IPS DF 19.7 (cell line): ENCODE measurements around the gene IQSEC1.

ENCODE experiments used
- DNase-seq: peaks from one replicate; pipeline ENCODE4 v3.0.0-alpha.2; 2013; ENCODE audit warnings: low read depth, low spot score

IQSEC1 gene

DNA sequence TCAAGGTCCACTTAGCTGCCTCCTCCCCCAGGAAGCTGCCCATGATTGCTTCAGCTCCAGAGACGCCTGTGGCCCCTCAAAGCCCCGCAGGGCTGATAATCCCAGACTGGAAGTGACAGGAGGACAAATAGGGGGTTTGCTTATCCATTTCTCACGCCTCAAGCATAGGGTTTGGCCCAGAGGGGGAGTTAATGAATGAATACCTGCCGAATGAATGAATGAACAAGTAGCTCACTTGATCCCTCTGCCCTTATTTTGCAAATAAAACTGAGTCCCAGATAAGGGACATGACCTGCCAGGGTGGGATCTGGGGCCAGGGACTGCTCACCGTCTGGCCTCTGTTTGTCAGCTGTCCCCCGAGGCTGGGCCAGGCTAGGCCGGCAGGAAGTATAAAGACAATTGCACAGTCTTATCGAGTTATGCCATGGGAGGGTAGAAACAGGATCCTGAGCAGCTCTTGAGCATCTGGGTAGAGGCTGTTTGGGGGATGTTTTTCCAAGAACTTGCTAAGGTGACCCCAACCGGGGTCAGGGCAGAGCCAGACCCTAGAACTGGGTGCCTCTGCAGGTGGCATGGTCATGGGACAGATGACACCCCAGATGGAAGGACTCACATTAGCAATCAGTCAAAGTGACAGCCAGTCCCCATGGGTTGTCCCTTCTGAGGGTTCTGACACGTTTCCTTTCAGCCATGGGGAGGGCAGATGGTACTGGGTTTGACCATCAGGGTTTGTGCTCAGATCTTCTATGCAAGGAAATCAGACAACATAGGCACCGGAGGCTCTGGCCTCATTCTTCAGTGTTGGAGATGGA lies 45.0 kb downstream of the IQSEC1 start:
- no peak for DNase-seq

DNA sequence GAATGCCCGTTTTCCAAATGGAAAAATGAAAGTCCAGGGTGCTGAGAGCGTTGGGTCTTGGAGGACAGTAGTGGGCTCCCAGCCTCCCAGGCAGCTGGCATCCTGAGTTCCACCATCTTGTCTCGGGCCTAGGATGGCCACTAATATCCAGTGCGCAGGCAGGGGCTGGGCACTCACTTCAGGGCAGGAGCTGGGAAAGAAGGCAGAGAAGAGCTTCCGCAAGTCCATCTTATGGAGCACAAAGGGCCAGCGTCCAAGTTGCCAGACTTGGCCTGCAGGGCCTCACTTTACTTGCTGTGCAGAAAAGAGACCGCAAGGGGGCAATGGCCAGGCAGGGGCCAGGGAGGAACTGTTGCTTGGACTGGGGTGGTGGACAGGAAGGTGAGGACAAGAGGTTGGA lies 46.1 kb downstream of the IQSEC1 start:
- DNase-seq: no peak

DNA sequence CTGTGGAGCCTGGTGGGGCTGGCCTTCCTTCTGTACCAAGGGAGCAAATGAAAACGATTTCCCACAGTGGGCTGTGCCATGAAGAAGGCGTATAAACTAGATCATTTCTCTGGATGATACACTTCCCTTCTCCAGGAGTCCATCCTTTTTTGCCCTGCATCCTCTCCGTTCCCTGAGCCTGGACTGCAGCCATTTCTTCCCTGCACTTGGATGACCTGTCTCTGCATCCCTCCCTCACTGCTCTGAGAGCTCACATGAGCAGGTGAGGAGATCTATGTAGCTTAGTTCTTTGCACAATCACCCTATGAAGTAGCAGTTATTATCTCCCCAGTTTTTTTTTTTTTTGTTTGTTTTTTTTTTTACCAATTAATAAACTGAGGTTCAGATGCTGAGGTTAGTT lies 46.7 kb downstream of the IQSEC1 start:
- no peak for DNase-seq

DNA sequence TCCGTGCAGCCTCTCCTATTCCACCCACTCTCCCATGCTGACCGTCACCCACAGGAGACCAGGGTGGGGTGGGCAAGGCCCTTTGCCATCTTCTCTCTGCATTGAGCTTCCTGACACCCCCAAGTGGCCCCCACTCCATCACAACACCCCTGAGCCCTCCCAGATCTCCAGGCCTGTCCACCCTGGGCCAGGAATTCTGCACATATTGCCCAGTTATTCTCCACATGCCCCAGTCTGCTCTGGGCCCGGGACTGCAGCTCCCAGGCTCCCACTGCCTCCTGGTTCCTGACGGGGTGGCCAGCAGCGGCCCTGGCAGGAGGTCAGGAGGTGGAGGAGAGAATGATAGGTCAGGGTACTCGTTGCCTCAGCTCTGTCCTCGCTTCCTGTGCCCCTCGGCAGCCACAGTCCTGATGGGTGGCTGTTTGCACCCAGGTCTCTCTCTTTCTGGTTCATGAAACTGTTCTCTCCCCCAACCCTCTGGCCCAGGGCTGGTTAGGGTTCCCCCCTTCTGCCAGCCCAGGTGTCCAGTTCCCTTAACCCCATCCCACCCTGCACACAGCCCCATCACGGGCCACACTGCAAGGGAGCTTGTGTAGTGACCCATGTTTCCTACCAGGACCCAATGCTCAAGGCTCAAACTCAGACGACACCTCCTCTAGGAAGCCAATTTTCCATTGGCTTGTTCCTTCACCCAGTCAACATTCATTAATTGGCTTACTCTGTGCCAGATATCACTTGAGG lies 47.3 kb downstream of the IQSEC1 start:
- no peak for DNase-seq

DNA sequence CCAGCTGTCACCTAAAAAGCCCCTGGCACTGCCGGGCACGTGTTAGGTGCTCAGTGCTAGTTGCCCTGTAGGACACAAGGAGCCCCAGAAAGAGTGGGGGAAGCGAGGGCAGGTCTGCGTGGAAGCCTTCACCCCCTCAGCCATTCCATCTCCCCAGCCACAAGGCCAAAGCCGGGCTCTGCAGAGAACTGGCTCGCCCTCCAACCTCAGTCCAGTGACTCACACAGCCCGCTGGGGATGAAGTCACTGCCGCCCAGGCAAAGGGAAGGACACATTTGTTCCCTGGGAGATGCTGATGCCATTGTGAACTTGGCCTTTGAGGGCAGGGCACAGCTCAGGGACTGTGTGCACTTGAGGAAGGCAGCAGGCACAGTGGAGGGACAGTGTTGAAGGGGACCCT lies 48.1 kb downstream of the IQSEC1 start:
- no peak for DNase-seq

DNA sequence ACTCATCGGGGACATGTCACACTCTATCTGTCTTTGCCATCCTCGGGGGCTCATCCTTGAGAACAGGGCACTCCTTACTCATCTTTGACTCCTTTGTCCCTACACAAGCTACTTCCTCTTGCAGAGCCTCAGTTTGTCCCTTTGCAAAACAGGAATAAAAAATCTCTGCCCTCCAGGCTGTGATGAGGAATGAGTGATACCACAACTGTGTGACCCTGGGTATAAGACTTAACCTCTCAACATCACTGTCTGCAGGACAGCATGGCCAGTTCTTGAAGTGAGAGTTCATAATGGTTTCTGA lies 48.5 kb downstream of the IQSEC1 start:
- DNase-seq: no peak

DNA sequence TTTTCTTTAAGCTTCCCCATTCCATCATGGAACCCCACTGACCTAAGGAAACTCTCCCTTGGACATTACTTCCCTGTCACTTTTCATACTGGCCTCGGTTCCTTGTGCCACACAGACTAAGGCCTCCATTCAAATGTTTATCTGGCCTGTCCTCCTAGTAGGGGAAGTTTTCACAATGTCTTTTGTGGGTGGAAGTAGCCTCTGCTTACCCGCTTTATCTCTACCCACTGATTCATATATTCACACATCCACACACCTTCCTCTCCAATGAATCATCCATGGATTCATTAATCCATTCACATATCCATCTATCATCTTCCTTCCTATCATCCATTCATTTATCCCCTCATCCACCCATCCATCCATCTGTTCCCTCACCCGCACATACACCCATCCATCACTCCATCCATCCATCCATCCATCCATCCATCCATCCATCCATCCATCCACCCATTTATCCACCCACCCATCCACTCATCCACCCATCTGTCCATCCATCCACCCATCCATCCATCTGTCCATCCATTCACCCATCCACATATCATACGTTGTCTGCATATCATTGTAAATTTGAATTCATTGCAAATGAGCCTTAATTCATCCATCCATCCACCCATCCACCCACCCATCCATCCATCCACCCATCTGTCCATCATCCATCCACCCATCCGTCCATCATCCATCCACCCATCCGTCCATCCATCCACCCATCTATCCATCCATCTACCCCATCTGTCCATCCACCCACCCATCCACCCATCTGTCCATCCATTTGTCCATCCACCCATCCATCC lies 49.1 kb downstream of the IQSEC1 start:
- no peak for DNase-seq

DNA sequence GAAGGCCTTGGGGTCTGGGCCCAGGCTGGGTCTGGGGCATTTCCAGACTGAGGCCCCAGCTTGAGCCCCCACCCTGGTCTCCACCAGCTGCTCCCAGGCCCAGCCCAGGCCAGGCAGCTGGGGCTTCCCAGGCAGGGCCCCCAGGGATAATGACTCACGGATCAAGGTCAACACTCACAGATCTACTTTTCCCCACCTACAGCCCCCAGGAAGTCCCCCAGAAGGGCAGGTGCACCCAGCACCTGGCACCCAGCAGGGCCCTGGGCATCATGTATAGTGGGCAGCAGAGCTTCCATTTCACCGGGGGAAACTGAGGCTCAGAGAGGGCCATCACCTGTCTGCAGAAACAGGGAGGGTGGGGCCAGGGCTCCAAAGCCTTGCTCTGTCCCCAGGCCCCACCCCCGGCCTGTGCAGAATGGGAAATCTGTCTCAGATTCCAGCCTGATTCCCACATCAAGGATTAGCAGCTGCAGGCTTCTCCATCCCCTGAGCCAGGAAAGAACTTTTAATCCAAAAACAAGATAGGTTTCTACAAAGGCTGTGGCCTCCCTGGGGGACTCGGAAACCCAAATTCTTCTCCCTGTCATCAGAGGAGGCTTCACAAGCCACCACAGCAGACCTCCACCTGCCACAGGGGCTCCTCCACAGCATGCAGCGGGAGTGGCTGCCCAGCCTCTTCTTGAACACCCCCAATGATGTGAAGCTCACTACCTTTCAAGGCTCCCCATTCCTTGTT lies 49.8 kb downstream of the IQSEC1 start:
- DNase-seq: no peak

DNA sequence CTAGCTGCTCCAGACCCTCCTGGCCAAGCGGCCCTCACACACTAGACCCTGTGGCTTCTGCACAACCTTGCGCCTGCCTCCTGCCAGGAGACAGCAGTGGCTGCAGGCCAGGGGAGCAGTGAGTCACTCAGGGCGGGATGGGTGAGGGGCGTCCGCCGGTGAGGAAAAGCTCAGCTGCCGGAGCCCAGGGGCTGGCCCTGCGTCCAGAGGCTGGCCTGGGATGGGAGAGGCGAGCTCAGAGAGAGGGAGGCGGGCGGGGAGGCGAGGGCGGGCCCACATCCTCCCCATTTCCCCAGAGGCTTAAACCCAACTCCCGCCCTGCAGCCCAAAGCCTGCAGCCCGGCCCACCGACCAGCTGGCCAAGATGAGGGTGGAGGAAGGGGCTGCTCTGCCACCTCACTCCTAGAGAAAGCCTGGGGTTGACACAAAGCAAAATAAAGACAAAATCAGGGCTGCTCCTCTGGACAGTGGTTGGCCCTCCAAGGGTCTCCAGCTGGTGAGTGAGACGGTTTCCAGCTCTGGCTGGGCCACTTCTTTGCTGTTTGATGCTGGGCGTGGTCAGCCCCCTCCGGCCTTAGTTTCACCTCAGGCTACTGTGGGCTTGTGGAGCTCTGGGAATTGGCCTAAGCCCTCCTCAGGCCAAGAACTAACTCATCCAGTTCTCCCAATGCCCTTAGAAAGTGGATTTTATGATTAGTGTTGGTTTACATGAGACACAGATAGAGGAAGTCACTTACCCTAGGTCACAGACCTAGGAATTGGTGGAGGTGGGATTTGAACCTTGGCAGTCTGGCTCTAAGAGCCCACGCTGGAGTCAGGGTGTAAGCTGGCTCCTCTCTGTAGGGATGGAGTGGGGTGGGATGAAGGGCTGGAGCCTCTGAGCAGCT lies 50.6 kb downstream of the IQSEC1 start:
- DNase-seq: no peak

DNA sequence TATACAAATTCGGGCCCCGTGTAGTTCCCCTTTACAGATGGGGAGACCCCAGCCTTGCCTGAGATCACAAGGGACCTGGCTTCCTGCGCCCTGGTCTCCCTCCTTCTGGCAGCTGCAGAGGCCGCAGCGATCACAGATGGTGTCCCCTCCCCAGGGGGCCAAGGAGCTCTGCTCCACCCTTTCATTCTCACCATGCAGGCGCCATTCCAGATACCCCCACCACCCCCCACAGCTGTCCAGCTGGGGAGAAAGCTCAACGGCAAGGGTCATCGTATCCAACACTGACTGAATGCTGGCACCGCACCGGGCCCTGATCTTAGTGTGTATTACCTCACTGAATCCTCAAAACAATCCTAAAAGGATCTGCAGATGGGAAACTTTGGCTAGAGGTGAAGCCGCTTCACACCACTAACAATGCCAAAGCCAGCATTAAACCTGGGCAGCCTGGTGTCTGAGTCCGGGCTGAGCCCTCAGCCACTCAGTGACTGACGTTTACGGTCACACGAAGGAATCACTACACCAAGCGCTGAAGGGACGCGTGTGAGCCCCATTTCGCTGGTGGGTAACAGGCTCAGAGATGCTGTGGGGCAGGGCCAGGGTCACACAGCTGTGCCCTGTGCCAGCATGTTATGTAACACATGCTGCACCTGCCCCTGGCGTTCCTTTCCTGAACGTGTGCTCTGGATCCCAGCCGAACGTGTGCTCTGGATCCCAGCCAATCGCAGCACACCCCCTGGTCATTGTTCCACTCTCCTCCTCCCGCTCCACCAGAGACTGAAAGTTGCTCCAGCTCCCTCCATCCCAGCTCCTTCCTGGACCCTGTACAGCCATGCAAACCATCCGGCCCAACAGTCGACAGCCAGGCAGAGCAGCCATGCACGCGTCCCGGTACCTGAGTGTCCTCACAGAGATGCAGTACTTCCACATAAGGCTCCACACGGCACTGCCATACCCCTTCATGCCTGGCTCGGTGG lies 51.8 kb downstream of the IQSEC1 start:
- no peak for DNase-seq

DNA sequence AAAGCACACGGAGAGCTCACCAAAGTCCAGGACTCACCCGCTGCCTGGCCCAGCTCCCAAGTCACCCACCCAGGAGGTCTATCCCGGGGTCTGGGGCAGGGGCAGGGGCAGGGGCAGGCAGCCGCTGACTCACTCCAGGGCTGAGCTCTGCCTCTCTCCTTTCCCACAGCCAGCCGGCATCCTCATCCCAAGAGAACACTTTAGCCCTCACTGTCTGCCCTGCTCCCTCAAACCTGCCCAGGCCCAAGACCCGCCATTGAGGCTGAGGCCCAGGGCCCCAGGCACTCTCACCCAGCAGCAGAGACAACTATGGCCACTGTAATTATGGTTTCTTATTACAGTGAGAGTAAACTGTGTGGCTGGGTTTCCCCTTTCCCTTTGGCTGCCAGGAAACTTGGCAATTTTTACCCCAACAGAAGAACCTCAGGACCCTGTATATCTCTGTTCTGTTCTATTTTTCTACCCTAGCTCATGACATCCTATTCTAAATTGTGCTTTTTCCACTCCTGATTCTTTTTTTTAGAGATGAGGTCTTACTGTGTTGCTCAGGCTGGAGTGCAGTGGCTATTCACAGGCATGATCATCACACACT lies 53.0 kb downstream of the IQSEC1 start:
- no peak for DNase-seq

DNA sequence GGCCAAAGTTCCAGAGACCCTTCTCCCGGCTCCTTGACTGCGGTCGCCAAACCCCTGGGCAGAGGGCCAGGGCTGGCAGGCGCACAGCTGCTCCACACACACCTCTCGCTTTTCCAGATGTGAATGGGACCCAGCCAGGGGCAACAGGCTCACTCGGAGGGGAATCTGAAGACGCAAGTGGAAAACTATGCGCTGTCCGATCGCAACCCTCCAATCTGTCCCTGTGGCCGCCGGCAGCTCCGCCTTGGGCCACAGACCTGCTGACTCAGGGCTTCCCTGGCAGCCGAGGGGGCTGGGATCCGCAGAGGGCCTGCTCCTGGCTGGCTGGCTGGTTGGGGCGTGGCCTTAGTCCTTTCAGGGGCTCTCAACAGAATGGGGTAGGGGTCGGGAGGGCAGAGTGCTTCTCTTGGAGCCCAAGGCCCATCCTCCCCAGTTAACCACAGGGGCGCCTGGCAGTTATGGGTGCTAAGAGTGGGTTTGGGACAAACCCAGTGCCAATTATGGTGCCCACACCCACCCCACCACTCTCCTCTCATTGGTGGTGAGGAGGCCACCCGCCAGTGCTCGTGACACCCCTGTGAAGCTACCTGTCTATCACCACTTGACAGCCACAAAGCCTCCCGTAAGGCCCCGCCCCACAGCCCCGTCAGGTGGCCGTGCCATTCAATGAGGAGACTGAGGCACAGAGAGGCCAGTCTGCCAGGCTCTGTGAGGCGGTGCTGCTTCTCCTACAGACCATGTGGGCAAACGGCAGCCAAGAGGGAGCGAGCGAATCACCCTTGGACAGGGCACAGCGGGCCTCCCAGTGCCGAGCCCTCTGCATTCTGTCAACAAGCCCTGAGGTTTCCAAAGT lies 53.8 kb downstream of the IQSEC1 start:
- DNase-seq: peak; percentile 48

DNA sequence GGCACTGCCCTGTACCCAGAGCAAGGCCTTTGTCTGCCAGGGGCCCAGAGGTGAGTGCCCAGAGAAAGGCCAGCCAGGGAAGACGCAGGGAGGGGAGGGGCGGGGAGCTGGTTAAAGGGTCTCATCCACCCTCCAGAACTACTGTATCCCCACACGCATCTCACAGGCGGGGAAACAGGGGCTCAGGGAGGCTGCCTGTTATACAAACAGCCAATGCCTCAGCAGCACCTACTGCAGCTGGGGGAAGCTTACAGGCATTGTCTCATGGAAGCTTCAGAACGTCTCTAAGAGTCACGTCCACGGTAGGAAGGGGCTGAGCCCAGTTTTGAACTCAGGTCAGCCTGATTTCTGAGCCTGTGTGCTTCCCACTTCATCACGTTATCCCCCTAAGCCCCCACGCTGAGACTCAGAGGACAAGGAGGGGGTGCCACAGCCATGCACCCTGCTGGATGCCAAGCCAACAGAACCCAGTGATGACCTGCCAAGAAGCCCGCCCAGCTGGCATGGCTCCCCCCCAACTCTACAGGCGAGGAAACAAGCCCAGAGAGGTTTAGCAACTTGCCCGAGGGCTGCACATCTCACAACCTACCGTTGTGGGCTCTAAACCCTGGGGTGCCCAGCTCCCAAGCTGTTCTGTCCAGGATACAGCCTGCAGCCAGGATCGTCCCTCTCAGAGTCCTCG lies 54.5 kb downstream of the IQSEC1 start:
- DNase-seq: no peak

DNA sequence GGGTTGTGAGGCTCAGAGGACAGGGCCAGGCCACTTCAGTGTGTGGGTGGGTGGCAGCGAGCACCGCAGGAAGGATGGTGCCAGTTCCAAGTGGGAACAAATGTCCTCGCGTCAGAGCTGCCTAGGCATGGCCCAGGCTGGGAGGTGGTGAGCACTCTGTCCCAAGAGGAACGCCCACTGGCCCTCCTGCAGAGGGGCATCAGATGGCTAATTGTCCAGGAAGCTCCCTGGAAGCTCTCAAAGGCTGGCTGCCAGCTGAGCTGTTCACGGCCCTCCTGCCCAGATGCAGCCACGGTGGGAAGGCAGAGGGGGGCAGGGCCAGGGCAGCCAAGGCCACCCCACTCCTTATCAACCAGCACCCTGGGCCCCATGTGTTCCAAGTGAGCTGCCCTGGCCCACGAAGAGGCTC lies 55.2 kb downstream of the IQSEC1 start:
- DNase-seq: no peak

DNA sequence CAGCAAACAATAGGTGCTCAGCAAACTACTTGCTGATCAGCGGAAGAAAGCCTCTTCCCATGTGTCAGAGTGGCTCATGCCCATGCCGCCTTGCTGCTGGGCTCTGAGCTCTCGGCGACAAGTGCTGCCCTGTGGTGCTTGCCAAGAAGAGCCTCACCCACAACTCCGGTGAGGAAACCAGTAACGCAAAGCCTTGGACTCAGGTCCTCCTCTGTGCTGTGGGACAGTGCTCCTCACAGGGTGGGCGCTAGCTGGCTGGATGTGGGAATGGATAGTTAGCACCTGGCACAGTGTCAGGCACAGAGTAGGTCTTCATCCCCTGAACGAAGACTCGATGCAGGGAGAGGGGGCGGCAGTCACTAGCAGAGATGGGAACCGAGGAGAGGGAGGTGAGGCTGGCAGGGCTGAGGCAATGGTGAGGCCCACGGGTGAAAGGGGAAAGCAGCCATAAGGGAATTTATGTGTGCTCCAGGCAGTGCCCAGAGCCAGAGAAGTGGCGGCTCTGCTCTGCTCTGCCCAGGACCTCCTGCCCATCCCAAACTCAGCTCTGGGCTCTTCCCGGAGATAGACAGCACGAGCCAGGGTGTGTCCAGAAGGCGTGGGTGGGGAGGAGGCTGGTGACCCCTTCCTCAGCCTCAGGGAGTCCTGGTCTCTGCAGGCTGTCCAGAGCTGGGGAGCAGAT lies 55.7 kb downstream of the IQSEC1 start:
- no peak for DNase-seq

DNA sequence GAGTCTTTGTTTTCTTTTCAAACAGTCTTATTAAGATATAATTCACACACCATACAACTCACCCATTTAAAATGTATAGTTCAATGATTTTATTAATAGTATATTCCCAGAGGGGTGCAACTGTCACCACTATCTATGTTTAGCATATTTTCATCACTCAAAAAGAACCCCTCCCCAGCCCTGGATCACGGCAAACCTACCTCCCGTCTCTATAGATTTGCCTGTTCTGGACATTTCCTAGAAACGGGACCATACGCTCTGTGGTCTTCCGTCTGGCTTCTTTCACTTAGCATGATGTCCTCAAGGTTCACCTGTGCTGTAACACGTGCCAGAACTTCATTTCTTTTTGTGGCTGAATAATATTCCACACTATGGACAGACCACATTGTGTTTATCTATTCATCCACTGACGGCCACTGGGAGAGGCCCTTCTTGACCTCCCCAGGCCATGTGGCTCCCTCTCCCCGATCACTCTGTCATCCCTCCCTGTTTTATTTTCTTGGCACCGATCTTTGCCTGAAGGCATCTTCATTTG lies 56.4 kb downstream of the IQSEC1 start:
- no peak for DNase-seq
